Eye (tissue), 1 donor: ENCODE results near the gene ERN1.
"Not testable (repeated sequence)": the region's sequence is repeated elsewhere in the genome, so short reads cannot be mapped to it uniquely, and the experiment has no call there.

Source experiments
- DNase-seq: peaks from one replicate; pipeline ENCODE4 v3.0.0-alpha.2; 2015

The ERN1 gene

GRCh38 chr17:64129765-64130558 lies at the start of gene ERN1:
TSS of gene ERN1 (minus strand) at chr17:64130144. CDS start at chr17:64130029, 115 bp downstream.
- peak; percentile 96 for DNase-seq

DNA sequence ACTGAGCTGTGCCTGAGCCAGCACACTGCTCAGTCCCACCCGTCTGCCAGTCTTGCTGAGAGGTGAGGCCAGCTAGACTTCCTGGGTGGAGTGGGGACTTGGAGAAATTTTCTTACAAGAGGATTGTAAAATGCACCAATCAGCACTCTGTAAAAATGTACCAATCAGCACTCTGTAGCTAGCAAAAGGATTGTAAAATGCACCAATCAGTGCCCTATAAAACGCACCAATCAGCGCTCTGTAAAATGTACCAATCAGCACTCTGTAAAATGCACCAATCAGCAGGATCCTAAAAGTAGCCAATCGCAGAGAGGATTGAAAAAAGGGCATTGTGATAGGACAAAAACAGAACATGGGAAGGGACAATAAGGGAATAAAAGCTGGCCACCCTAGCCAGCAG lies 49.1 kb upstream of the ERN1 start:
- not testable (repeated sequence) for DNase-seq

- DNase-seq, result no peak
Measured at GRCh38 chr17:64178011-64178825, 48.3 kb upstream of the ERN1 start.

DNA sequence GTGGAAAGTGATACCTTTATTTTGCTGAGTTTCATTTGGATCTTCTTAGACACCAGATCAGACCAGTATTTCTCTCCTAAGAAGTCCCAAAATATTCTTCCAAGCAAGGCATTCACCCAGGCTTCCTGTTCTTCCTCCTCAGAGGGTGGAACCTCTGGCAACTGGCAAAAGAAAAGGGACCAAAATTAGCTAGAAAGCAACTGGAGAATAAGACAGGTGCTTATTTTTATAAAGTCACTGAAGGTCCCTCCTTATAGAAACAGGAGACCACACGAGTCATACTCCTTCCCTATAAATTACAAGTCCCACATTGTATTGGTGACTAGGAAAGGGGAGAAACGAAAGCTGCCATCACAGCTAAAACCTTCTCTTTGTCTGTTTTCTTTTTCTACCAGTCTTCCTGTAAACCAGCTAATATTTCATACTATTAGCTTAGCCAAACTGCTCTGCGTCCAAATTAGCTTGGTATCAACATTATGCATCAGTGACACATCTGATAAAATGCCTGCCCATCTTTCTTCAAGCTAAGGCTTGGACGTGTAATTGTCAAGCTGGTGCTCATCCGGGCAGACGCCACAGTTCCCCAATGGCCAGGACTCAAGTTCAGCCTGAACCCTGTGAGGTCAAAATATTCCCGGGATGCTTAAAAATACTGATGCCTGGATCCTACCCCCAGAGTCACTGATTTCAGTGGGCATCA lies 47.5 kb upstream of the ERN1 start:
- no peak for DNase-seq

- DNase-seq, result no peak
Measured at GRCh38 chr17:64176556-64176955, 46.6 kb upstream of the ERN1 start.

GRCh38 chr17:64174686-64175456 lies 44.9 kb upstream of the ERN1 start:
- DNase-seq, result no peak

DNA sequence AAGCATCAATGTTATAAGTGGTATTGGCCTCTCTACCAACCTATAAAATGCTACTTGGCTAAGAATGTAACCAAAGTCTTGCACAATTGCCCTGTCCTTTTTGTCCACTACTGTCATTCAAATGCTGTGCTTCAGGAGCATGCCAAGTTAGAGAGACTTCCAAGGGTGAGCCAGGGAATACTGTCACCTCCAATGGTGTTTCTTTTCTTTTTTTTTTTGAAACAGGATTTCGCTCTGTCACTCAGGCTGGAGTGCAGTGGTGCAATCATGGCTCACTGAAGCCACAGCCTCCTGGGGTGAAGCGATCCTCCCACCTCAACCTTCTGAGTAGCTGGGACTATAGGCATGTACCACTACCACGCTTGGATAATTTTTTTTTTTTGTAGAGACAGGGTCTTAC lies 43.7 kb upstream of the ERN1 start:
- DNase-seq, result no peak

DNA sequence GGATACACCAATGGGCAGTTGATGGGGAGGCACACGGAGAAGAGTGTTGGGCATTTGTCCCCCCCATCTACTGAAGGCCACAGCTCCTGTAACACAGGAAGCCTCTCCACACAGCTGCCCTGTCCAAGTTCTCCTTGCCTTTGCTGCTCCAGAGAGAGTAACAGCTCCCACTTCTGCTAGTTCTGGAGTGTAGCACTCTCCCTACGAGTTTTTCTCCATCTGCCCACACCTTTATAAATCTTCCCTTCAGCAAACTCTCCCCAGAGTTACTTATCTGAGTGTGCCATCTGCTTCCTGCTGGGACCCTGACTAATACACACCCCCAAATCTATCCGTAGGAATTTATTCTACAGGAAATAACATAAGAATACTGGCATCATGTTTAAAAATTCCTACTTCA lies 42.6 kb upstream of the ERN1 start:
- DNase-seq, result no peak

GRCh38 chr17:64171041-64171440 lies 41.1 kb upstream of the ERN1 start:
- no peak for DNase-seq

DNA sequence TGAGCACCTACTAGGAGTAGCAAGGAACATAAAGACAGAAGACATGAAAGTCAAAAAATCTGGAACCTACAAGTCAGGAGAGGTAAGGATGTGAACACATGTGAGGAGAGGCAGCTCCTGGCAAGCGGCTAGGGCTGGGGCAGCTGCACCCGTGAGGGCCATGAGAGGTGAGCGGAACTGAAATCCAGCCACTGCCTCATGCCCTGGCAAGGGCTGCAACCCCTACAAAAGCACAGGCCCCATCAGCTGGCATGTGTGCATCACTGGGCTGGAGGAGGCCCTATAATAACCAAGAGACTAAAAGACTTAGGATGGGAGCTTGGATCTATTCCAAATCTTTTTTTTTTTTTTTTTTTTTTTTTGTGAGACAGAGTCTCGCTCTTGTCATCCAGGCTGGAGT lies 40.3 kb upstream of the ERN1 start:
- DNase-seq, result no peak

- not testable (repeated sequence) for DNase-seq
Measured at GRCh38 chr17:64167666-64168065, 37.7 kb upstream of the ERN1 start.

DNA sequence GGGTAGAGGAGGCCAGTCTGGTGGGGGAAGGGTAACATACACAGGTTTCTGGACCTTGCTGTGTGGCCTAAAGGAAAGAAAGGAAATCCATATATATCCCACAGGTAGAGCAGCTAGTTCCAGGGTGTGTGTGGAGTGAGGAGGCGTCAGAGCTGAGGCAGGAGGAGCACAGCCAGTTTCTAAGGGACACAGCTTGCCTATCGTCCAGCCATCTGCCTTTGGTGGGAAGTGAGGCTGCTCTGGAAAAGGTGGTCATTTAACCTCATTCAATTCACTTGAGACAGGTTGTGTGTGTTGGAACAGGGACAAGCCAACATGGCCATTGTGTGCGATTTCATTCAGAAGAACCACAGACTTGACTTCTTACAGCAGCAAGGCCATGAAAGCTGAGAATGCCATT lies 36.9 kb upstream of the ERN1 start:
- no peak for DNase-seq

GRCh38 chr17:64165347-64165746 lies 35.4 kb upstream of the ERN1 start:
- DNase-seq, result no peak

GRCh38 chr17:64164596-64165285 lies 34.8 kb upstream of the ERN1 start:
- no peak for DNase-seq

GRCh38 chr17:64163468-64163867 lies 33.5 kb upstream of the ERN1 start:
- DNase-seq, result no peak

- DNase-seq, result no peak
Measured at GRCh38 chr17:64162554-64162953, 32.6 kb upstream of the ERN1 start.

GRCh38 chr17:64161380-64162176 lies 31.6 kb upstream of the ERN1 start:
- DNase-seq, result no peak

- no peak for DNase-seq
Measured at GRCh38 chr17:64160378-64160777, 30.4 kb upstream of the ERN1 start.

GRCh38 chr17:64158831-64159590 lies 29.1 kb upstream of the ERN1 start:
- DNase-seq, result peak; percentile 75

DNA sequence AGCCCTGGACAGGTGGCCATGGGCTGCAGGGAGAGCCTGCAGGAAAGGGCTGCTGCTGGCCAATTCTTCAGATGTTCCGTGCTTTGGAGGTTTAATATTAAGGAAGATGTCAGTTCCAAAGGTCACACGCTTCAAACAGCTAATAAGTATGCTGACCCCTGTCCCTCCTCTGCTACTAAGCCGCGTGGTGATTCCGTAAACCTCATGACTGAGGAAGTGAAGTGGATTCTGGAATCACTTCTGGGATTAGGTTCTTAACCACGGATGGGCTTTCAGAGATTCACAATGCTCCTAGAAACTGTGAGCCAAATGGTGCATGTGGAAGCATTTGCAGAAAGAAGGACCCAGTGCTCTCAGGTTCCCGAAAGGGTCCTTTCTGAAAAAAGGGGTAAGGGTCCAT lies 28.5 kb upstream of the ERN1 start:
- DNase-seq, result no peak
